ENCODE measurements around the gene TUBGCP4.

GRCh38 chr15:43352693-43353382 is 18.1 kb upstream of the TUBGCP4 start:
- TF ChIP-seq CTCF (IDR thresholded peaks at IDR 0.05; ENCODE audit: low read depth, low read length): no peak
- no peak for TF ChIP-seq MAX (IDR thresholded peaks at IDR 0.05; ENCODE audit: low read depth, low read length)

All from NB4 (cell line).